ENCODE results near the gene SPIN4. TPM values are rescaled to one million over a fixed set of nuclear protein-coding genes. Genes with fewer than 3 reads are reported as not detected.

SPIN4 gene
- total RNA-seq, 4 donors from 2014 or later, result 2.3 to 3.9 (median 3.4) TPM

- DNase-seq (ENCODE audit: low spot score in 2 of 2), result no peak
- no peak overlapping the region for H3K4me3 ChIP-seq (ENCODE audit: low read depth, poor library complexity, severe bottlenecking)
- intact Hi-C loops (cut with DNase I; ENCODE audit: low total_unique reads), result no loop called here
- 78 to 93% methylated on average over 4 of the region's 4 CpGs for WGBS, 2 donors
- TF ChIP-seq, protein P1, sequence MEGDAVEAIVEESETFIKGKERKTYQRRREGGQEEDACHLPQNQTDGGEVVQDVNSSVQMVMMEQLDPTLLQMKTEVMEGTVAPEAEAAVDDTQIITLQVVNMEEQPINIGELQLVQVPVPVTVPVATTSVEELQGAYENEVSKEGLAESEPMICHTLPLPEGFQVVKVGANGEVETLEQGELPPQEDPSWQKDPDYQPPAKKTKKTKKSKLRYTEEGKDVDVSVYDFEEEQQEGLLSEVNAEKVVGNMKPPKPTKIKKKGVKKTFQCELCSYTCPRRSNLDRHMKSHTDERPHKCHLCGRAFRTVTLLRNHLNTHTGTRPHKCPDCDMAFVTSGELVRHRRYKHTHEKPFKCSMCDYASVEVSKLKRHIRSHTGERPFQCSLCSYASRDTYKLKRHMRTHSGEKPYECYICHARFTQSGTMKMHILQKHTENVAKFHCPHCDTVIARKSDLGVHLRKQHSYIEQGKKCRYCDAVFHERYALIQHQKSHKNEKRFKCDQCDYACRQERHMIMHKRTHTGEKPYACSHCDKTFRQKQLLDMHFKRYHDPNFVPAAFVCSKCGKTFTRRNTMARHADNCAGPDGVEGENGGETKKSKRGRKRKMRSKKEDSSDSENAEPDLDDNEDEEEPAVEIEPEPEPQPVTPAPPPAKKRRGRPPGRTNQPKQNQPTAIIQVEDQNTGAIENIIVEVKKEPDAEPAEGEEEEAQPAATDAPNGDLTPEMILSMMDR (IDR thresholded peaks at IDR 0.05), result no peak
- no peak for TF ChIP-seq POLR2A (IDR thresholded peaks at IDR 0.05)
Measured at GRCh38 chrX:63363788-63364187, 12.7 kb upstream of the SPIN4 start.

DNA sequence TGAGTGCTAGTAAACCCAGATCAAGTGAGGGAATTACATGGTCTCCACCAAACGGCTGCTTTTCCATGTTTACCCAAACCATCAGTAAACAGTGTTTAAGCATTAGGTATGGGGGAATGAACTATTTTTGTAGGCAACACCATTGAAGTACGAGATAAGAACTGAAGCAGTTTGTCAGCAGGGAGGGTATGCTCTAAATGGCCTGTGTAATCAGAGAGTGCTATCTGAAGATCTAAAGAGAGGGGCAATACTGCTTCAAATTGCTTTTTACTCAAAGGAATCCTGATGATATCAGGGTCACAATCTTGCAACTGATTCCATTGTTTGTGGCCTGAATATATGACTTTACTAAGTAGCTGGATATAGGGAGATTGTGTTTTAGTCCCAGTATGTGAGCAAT, 10.4 kb upstream of the SPIN4 start:
- intact Hi-C loops (cut with DNase I; ENCODE audit: low total_unique reads), result no loop called here
- TF ChIP-seq POLR2A (IDR thresholded peaks at IDR 0.05), result no peak
- TF ChIP-seq, protein P1 (IDR thresholded peaks at IDR 0.05), result no peak
- H3K4me3 ChIP-seq (ENCODE audit: low read depth, poor library complexity, severe bottlenecking), result no peak overlapping the region
- 54 to 62% methylated on average over 2 of the region's 2 CpGs for WGBS, 2 donors
- DNase-seq (ENCODE audit: low spot score in 2 of 2), result no peak

- TF ChIP-seq, protein P1 (IDR thresholded peaks at IDR 0.05), result no peak
- TF ChIP-seq POLR2A (IDR thresholded peaks at IDR 0.05), result no peak
- no peak overlapping the region for H3K4me3 ChIP-seq (ENCODE audit: low read depth, poor library complexity, severe bottlenecking)
- intact Hi-C loops (cut with DNase I; ENCODE audit: low total_unique reads), result no loop called here
- no peak for DNase-seq (ENCODE audit: low spot score in 2 of 2)
Measured at GRCh38 chrX:63354484-63354883, 3.4 kb upstream of the SPIN4 start.

- TF ChIP-seq, protein P1 (IDR thresholded peaks at IDR 0.05), result no peak
- no peak for TF ChIP-seq POLR2A (IDR thresholded peaks at IDR 0.05)
- intact Hi-C loops (cut with DNase I; ENCODE audit: low total_unique reads), result no loop called here
- 0 to 40% methylated on average over 19 to 20 of the region's 20 CpGs for WGBS, 2 donors
- DNase-seq (ENCODE audit: low spot score in 2 of 2), result peak in 1 of 2 donors; percentile 84
- peak overlapping the region; percentile 43 for H3K4me3 ChIP-seq (ENCODE audit: low read depth, poor library complexity, severe bottlenecking)
Measured at GRCh38 chrX:63350465-63350877, 661 bp downstream of the SPIN4 start.

- no peak for TF ChIP-seq POLR2A (IDR thresholded peaks at IDR 0.05)
- TF ChIP-seq, protein P1 (IDR thresholded peaks at IDR 0.05), result no peak
- no peak overlapping the region for H3K4me3 ChIP-seq (ENCODE audit: low read depth, poor library complexity, severe bottlenecking)
- intact Hi-C loops (cut with DNase I; ENCODE audit: low total_unique reads), result no loop called here
- WGBS, 2 donors, result 50 to 68% methylated on average over 3 of the region's 3 CpGs
- no peak for DNase-seq (ENCODE audit: low spot score in 2 of 2)
Measured at GRCh38 chrX:63349307-63349706, 1.8 kb downstream of the SPIN4 start.

DNA sequence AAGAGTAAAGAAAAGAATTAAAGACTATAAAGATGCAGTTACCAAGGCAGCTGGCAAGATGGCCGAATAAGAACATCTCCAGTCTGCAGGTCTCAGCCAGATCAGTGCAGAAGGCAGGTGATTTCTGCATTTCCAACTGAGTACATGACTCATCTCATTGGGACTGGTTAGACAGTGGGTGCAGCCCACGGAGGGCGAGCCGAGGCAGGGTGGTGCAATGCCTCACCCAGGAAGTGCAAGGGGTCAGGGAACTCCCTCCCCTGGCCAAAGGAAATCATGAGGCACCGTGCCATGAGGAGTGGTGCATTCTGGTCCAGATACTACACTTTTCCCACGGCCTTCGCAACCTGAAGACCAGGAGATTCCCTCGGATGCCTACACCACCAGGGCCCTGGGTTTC, 20.5 kb downstream of the SPIN4 start:
- TF ChIP-seq POLR2A (IDR thresholded peaks at IDR 0.05), result no peak
- TF ChIP-seq, protein P1 (IDR thresholded peaks at IDR 0.05), result no peak
- no peak for DNase-seq (ENCODE audit: low spot score in 2 of 2)
- intact Hi-C loops (cut with DNase I; ENCODE audit: low total_unique reads), result no loop called here
- WGBS, 2 donors, result 50 to 65% methylated on average over 7 of the region's 8 CpGs
- no peak overlapping the region for H3K4me3 ChIP-seq (ENCODE audit: low read depth, poor library complexity, severe bottlenecking)

All from lower leg skin (tissue), 4 donors.